T-cell (primary cell): ENCODE data around the gene BRF1. TPM values are rescaled to one million over a fixed set of nuclear protein-coding genes. Genes with fewer than 3 reads are reported as not detected.

Source experiments
- ATAC-seq, 4 experiments: fragments of 200-7000 bp in 3 of 4; fragments of 150-1000 bp in 1 of 4; cut with Tn5 transposase; replicated peaks in 1 of 4; 1 replicate in 3 of 4; 2 replicates in 1 of 4; pipeline ENCODE4 v1.10.0; 2021; ENCODE audit warnings: moderate library complexity in 3 of 4, mild to moderate bottlenecking in 2 of 4, moderate number of reproducible peaks in 1 of 4
- CTCF ChIA-PET, 2 donors: fragments of 300-600 bp; sonication (Branson Sonifier 250); formaldehyde crosslinking; loops; one replicate each; lab custom pipeline; 2022; ENCODE audit warnings: antibody characterized with exemption in 2 of 2; lab: Charles Lee
- POLR2A ChIA-PET, 2 donors: fragments of 300-600 bp; sonication (Branson Sonifier 250); formaldehyde crosslinking; loops; one replicate each; lab custom pipeline; 2022; ENCODE audit warnings: antibody characterized with exemption in 2 of 2; lab: Charles Lee
- DNase-seq, 35 experiments: peaks; one replicate each; pipeline versions ENCODE4 v3.0.0 to v3.0.0-alpha.2; 2013 to 2023
- H3K27ac ChIP-seq: one replicate; pipeline ENCODE4 v1.5.1; 2013; ENCODE audit warnings: low read length
- H3K27me3 ChIP-seq, 2 experiments: replicated peaks in 1 of 2; 1 replicate in 1 of 2; 2 replicates in 1 of 2; pipeline versions ENCODE4 v1.6.1 to v1.7.0; 2013; ENCODE audit warnings: low read length in 1 of 2, mixed read lengths in 1 of 2; ENCODE audit not compliant: control insufficient read depth in 2 of 2, insufficient read depth in 2 of 2; ENCODE audit errors: extremely low read depth in 1 of 2
- H3K36me3 ChIP-seq, 2 donors: 1 replicate in 1 of 2; 2 replicates in 1 of 2; pipeline versions ENCODE4 v1.6.1 to v1.7.0; 2013; ENCODE audit warnings: low read length in 1 of 2; ENCODE audit not compliant: control insufficient read depth in 2 of 2, insufficient read depth in 1 of 2; ENCODE audit errors: extremely low read depth in 1 of 2
- H3K4me1 ChIP-seq, 2 experiments: 1 replicate in 1 of 2; 2 replicates in 1 of 2; pipeline versions ENCODE4 v1.6.1 to v1.7.0; 2013; ENCODE audit warnings: low read length in 2 of 2, mixed read lengths in 1 of 2; ENCODE audit not compliant: insufficient read depth in 2 of 2, control insufficient read depth in 1 of 2; ENCODE audit errors: extremely low read depth in 1 of 2
- H3K4me3 ChIP-seq, 2 donors: 1 replicate in 1 of 2; 2 replicates in 1 of 2; pipeline versions ENCODE4 v1.5.1 to v1.7.0; 2013; ENCODE audit warnings: mild to moderate bottlenecking in 2 of 2, low read length in 1 of 2, moderate library complexity in 1 of 2; ENCODE audit not compliant: control insufficient read depth in 1 of 2; ENCODE audit errors: extremely low read depth in 1 of 2
- H3K9me3 ChIP-seq: 2 replicates; pipeline ENCODE4 v1.7.0; 2013
- H3K27ac Mint-ChIP-seq, 2 donors: one replicate each; pipeline ENCODE4 v1.8.0; 2020 to 2021; ENCODE audit warnings: mild to moderate bottlenecking in 2 of 2, mixed read lengths in 2 of 2
- H3K27me3 Mint-ChIP-seq, 2 donors: one replicate each; pipeline ENCODE4 v1.8.0; 2021 to 2022; ENCODE audit warnings: mixed read lengths in 2 of 2
- H3K36me3 Mint-ChIP-seq: one replicate; pipeline ENCODE4 v1.8.0; 2021; ENCODE audit warnings: mixed read lengths
- H3K4me1 Mint-ChIP-seq, 3 donors: one replicate each; pipeline ENCODE4 v1.8.0; 2020 to 2022; ENCODE audit warnings: mixed read lengths in 3 of 3, mild to moderate bottlenecking in 1 of 3
- H3K4me3 Mint-ChIP-seq, 3 donors: one replicate each; pipeline ENCODE4 v1.8.0; 2020 to 2022; ENCODE audit warnings: mild to moderate bottlenecking in 3 of 3, mixed read lengths in 3 of 3, moderate library complexity in 3 of 3
- H3K9me3 Mint-ChIP-seq, 3 donors: one replicate each; pipeline ENCODE4 v1.8.0; 2020 to 2022; ENCODE audit warnings: mixed read lengths in 3 of 3
- WGBS: methylation state at CpG from one replicate; pipeline ENCODE4 v1.1.5; 2013; ENCODE audit warnings: missing lambda C conversion rate; ENCODE audit not compliant: insufficient coverage; 5-methylcytosine and 5-hydroxymethylcytosine counted together
- total RNA-seq, 35 experiments: library from RNA in 6 of 35; stranded (reverse) in 6 of 35; fragments of 120-200 nt in 1 of 35; gene quantifications; one replicate each; pipeline versions ENCODE4 v1.2.1 to v1.2.4 and lab custom pipeline; 2013 to 2026

The BRF1 gene
- total RNA-seq, 5 donors from 2014 or later (not counting 1 experiment from before 2014, with no cell fraction given) = 57.7 to 70.5 (median 66.5) TPM

DNA sequence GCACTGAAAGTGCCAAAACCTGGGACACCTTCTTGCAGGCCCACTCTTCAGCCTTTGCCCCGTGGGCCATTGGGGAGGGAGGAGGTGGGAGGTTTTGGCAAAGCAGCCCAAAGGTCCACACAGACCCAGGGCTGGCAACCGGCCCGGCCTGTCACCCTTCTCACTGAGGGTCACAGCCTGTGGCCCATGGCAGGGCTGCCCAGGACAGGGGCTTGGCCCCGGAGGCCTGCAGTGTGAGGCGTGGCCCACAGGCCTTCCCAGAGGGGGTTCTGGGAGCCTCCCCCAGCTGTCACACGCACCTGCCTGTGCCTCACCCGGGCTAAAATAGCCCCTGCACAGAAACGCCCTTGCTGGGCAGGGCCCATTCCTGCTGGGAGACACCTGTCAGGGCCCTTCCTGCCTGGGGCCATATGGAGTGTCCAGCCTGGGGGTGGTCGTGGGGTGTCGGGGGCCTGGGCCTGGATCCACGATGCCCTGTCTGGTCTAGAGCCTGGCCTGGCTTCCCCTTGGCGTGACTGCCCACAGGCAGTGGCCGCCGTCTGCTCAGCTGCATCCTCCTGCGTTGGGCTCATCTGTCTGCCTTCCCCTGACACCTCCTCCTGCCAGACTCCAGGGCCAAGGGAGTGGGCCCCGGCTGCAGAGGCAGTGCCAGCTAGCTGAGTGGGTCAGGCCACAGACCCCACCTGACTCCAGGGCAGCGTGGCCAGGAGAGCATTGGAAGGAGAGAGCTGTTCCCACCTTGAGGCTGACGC lies 33.0 kb upstream of the BRF1 start:
- no peaks in the 10 kb centered on the region for H3K9me3 ChIP-seq
- WGBS = 91% methylated on average over 11 of the region's 18 CpGs
- Mint-ChIP-seq H3K27me3 (no peaks in the 10 kb centered on the region), H3K4me1 (peaks cover 27 to 38% (median 36%) of the 10 kb centered on the region in 3 donors), H3K9me3 (peaks cover 0 to 3% (median 0%) of the 10 kb centered on the region in 3 donors), H3K4me3 (no peak overlapping the region), H3K27ac (no peak overlapping the region), H3K36me3 (no peaks in the 10 kb centered on the region)
- no peaks in the 10 kb centered on the region for H3K27me3 ChIP-seq
- H3K4me3 ChIP-seq = no peak overlapping the region
- ATAC-seq (no peak), DNase-seq (no peak)
- no peak overlapping the region for H3K27ac ChIP-seq
- H3K36me3 ChIP-seq = no peaks in the 10 kb centered on the region
- H3K4me1 ChIP-seq = peaks cover 3 to 39% of the 10 kb centered on the region in 2 experiments
- CTCF ChIA-PET = no interaction called here
- POLR2A ChIA-PET = no interaction called here

DNA sequence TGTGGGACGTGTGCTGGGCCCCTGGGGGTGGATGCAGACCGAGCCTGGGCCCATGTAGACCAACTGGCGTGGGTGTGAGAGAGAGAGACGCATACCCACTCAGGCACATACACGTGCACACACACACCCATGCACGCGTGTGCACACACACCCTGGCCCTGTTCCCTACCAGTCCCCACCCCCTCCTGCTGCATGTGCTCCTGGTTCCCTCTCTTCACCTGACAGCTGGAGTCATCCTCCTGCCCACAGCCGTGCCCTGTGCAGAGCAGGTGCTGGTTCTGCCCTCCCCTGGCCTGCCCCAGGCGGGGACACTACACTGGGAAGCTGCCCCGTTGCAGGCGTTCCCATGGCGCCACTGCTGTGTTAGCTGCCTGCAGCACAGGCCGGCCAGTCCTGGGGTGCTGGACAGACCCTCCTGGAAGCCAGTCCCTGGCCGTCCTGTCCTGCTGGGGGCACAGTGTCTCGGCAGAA lies 32.3 kb upstream of the BRF1 start:
- Mint-ChIP-seq H3K27me3 (no peaks in the 10 kb centered on the region), H3K4me1 (peaks cover 34 to 42% (median 41%) of the 10 kb centered on the region in 3 donors), H3K27ac (no peak overlapping the region), H3K4me3 (no peak overlapping the region), H3K36me3 (no peaks in the 10 kb centered on the region), H3K9me3 (peaks cover 0 to 3% (median 0%) of the 10 kb centered on the region in 3 donors)
- Histone ChIP-seq H3K4me3 (no peak overlapping the region), H3K27me3 (no peaks in the 10 kb centered on the region), H3K4me1 (peaks cover 3 to 45% of the 10 kb centered on the region in 2 experiments), H3K27ac (no peak overlapping the region), H3K9me3 (no peaks in the 10 kb centered on the region), H3K36me3 (no peaks in the 10 kb centered on the region)
- CTCF ChIA-PET = no interaction called here
- 94% methylated on average over 11 of the region's 15 CpGs for WGBS
- POLR2A ChIA-PET = no interaction called here
- ATAC-seq = no peak
- DNase-seq = no peak

DNA sequence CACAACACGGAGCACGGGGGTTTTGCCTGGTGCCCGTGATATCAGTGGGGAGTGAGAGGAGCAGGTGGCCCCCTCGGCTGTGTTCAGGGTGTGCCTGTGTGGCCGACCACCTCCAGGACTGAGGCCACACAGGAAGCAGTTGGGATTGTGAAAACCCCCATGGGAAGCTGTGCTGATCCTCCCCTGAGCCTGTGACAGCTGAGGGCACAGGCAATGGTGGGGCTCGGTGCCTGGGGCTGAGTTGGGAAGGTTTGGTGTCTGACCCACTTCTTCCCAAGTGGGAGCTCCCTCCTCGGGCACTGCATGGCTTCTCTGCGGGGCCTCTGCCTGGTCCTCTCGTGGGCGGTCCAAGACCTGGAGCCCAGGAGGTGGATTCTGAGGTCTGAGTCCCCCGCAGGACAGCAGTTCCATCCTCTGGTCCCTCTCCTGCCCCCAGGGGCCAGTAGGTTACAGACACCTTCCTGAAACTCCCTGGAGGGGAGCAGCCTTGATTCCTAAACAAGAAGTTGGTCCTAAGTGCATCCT lies 31.6 kb upstream of the BRF1 start:
- H3K36me3 ChIP-seq = no peaks in the 10 kb centered on the region
- H3K4me3 ChIP-seq = no peak overlapping the region
- Mint-ChIP-seq H3K36me3 (no peaks in the 10 kb centered on the region), H3K4me3 (peak overlapping the region in 1 of 3 donors; percentile 57), H3K4me1 (peaks cover 34 to 42% (median 41%) of the 10 kb centered on the region in 3 donors), H3K27ac (no peak overlapping the region), H3K27me3 (no peaks in the 10 kb centered on the region), H3K9me3 (peaks cover 0 to 3% (median 0%) of the 10 kb centered on the region in 3 donors)
- DNase-seq (no peak), ATAC-seq (no peak)
- H3K4me1 ChIP-seq = peaks cover 3 to 45% of the 10 kb centered on the region in 2 experiments
- H3K27ac ChIP-seq = no peak overlapping the region
- WGBS = 68% methylated on average over 10 of the region's 11 CpGs
- no peaks in the 10 kb centered on the region for H3K9me3 ChIP-seq
- H3K27me3 ChIP-seq = peaks cover 0 to 1% of the 10 kb centered on the region in 2 experiments
- ChIA-PET POLR2A (no interaction called here), CTCF (no interaction called here)

DNA sequence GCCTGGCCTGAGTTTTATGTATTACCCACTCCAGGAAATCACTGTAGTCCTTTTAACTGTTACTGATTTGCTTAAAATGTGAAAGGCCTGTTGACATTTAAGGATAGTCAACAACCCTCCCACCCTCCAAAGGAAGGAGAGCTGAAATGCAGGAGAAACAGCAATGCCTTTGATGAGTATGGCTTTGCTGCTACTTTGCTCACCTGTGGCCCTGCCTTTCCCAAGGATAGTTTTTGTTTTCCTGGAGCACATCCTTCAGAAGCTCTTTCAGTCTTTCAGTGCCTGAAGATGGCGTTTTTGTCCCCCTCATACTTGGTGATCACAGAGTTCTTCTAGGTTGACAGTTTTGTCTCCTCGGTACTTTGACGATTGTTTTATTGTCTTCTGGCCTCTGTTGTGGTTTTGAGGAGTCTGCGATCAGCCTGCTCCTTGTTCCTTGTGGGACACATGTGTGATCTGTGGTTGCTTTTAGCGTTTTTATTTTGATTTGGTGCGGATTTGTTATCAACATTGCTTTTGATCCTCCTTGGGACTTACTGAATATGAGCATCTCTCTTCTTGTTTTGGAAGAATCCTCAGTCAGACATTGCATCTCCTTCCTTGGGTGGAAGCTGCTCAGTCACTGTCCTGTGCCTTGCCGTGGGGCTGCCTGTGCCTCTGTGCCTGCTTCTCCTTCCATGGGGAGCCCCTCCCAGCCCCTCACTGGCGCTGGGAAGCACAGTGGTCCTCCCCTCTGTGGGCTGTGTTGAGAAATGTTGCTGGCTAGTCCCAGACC lies 31.0 kb upstream of the BRF1 start:
- Histone ChIP-seq H3K27me3 (peaks cover 0 to 3% of the 10 kb centered on the region in 2 experiments), H3K36me3 (no peaks in the 10 kb centered on the region), H3K27ac (no peak overlapping the region), H3K4me3 (no peak overlapping the region), H3K4me1 (peaks cover 3 to 45% of the 10 kb centered on the region in 2 experiments), H3K9me3 (no peaks in the 10 kb centered on the region)
- ATAC-seq (peak in 1 of 4 experiments; percentile 73), DNase-seq (no peak)
- peak overlapping the region; percentile 8 to 43 for H3K27ac Mint-ChIP-seq
- WGBS = 0% methylated on average over 2 of the region's 8 CpGs
- ChIA-PET POLR2A (no interaction called here), CTCF (interaction anchor here in 1 of 2 donors (0.6 kb wide), 1 partner anchor 279 kb away, joined by 3 read pairs; no protein-coding TSS in a partner anchor)
- H3K27me3 Mint-ChIP-seq = no peaks in the 10 kb centered on the region
- no peaks in the 10 kb centered on the region for H3K36me3 Mint-ChIP-seq
- H3K4me1 Mint-ChIP-seq = peaks cover 34 to 42% (median 41%) of the 10 kb centered on the region in 3 donors
- H3K4me3 Mint-ChIP-seq = peak overlapping the region in 1 of 3 donors; percentile 57
- H3K9me3 Mint-ChIP-seq = peaks cover 0 to 3% (median 0%) of the 10 kb centered on the region in 3 donors

DNA sequence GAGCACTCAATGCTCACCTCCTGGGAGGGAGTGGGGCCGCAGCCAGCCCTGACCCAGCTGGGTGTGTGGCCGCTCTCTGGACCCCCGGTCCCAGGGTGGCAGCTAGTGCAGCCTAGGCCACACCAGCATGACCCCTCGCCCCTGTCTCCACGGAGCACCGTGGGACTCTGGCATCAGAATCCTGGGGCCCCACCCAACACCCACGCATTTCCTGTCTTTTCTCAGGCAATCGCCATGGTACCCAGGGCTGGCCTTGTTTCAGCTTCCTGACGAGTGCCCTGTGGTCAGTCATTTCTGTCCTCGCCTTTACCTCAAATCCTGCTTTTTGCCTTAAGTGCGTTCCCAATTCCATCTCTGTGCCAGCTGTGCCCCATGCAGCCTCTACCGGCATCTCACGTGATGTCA lies 29.7 kb upstream of the BRF1 start:
- Mint-ChIP-seq H3K36me3 (no peaks in the 10 kb centered on the region), H3K4me3 (peak overlapping the region in 1 of 3 donors; percentile 57), H3K27ac (no peak overlapping the region), H3K27me3 (no peaks in the 10 kb centered on the region), H3K4me1 (peaks cover 34 to 42% (median 41%) of the 10 kb centered on the region in 3 donors), H3K9me3 (peaks cover 0 to 3% (median 0%) of the 10 kb centered on the region in 3 donors)
- Histone ChIP-seq H3K36me3 (peaks cover 0 to 5% of the 10 kb centered on the region in 2 donors), H3K27ac (no peak overlapping the region), H3K4me3 (no peak overlapping the region), H3K27me3 (peaks cover 0 to 3% of the 10 kb centered on the region in 2 experiments), H3K4me1 (peaks cover 3 to 51% of the 10 kb centered on the region in 2 experiments), H3K9me3 (no peaks in the 10 kb centered on the region)
- no peak for DNase-seq
- ChIA-PET POLR2A (no interaction called here), CTCF (no interaction called here)
- 43% methylated on average over 9 of the region's 13 CpGs for WGBS
- no peak for ATAC-seq
